Nucleus accumbens (tissue), 56 donors: ENCODE results near the gene OR4B1.
A peak's percentile ranks its signal among the peaks of the same experiment; 100 is the strongest.
"Not testable (repeated sequence)": the region's sequence is repeated elsewhere in the genome, so short reads cannot be mapped to it uniquely, and the experiment has no call there.

Source experiments
- DNase-seq, 56 donors: peaks; one replicate each; lab custom pipeline; 2025; lab: John Stamatoyannopoulos, UW

The OR4B1 gene

GRCh38 chr11:48216510-48216909 is at the start of gene OR4B1:
OR4B1 (plus strand) TSS chr11:48216810; CDS start chr11:48216810, 0 bp downstream.
- no peak for DNase-seq

GRCh38 chr11:48167380-48167779 is 49.2 kb upstream of the OR4B1 start:
- peak in 1 of 56 donors; percentile 22 for DNase-seq

GRCh38 chr11:48168815-48169214 is 47.8 kb upstream of the OR4B1 start:
- no peak for DNase-seq

GRCh38 chr11:48169259-48169658 is 47.4 kb upstream of the OR4B1 start:
- no peak for DNase-seq

GRCh38 chr11:48169717-48170116 is 46.9 kb upstream of the OR4B1 start:
- no peak for DNase-seq

GRCh38 chr11:48170241-48171233 is 46.1 kb upstream of the OR4B1 start:
- DNase-seq: no peak

- DNase-seq: peak in 47 of 56 donors; percentile 6 to 73 (median 35)
Measured at GRCh38 chr11:48172818-48173609, 43.6 kb upstream of the OR4B1 start.

GRCh38 chr11:48177661-48178060 is 38.9 kb upstream of the OR4B1 start:
- DNase-seq: no peak

GRCh38 chr11:48180627-48181026 is 36.0 kb upstream of the OR4B1 start:
- DNase-seq: no peak

- no peak for DNase-seq
Measured at GRCh38 chr11:48182860-48183526, 33.6 kb upstream of the OR4B1 start.

GRCh38 chr11:48184452-48184851 is 32.2 kb upstream of the OR4B1 start:
- DNase-seq: no peak

- not testable (repeated sequence) for DNase-seq
Measured at GRCh38 chr11:48190906-48191654, 25.5 kb upstream of the OR4B1 start.

GRCh38 chr11:48193876-48194275 is 22.7 kb upstream of the OR4B1 start:
- DNase-seq: no peak

- no peak for DNase-seq
Measured at GRCh38 chr11:48207881-48208280, 8.7 kb upstream of the OR4B1 start.

GRCh38 chr11:48210052-48210451 is 6.6 kb upstream of the OR4B1 start:
- DNase-seq: no peak

- DNase-seq: no peak
Measured at GRCh38 chr11:48228761-48229160, 12.2 kb downstream of the OR4B1 start.

GRCh38 chr11:48230057-48230456 is 13.4 kb downstream of the OR4B1 start:
- not testable (repeated sequence) for DNase-seq

- no peak for DNase-seq
Measured at GRCh38 chr11:48237727-48238126, 21.1 kb downstream of the OR4B1 start.

- no peak for DNase-seq
Measured at GRCh38 chr11:48242501-48242900, 25.9 kb downstream of the OR4B1 start.

- no peak for DNase-seq
Measured at GRCh38 chr11:48244804-48245203, 28.2 kb downstream of the OR4B1 start, which contains the start of gene OR4X2. OR4X2 (plus strand) TSS chr11:48245104; CDS start chr11:48245104, 0 bp downstream.
